ENCODE data around the gene FAM20A. TPM values are rescaled to one million over a fixed set of nuclear protein-coding genes. Genes with fewer than 3 reads are reported as not detected.

Gene FAM20A
- total and polyA plus RNA-seq, 2 of the 8 experiments (the other 6 are each of a cell fraction or from before 2014, with no cell fraction given): 3.6 to 11.9 TPM

DNA sequence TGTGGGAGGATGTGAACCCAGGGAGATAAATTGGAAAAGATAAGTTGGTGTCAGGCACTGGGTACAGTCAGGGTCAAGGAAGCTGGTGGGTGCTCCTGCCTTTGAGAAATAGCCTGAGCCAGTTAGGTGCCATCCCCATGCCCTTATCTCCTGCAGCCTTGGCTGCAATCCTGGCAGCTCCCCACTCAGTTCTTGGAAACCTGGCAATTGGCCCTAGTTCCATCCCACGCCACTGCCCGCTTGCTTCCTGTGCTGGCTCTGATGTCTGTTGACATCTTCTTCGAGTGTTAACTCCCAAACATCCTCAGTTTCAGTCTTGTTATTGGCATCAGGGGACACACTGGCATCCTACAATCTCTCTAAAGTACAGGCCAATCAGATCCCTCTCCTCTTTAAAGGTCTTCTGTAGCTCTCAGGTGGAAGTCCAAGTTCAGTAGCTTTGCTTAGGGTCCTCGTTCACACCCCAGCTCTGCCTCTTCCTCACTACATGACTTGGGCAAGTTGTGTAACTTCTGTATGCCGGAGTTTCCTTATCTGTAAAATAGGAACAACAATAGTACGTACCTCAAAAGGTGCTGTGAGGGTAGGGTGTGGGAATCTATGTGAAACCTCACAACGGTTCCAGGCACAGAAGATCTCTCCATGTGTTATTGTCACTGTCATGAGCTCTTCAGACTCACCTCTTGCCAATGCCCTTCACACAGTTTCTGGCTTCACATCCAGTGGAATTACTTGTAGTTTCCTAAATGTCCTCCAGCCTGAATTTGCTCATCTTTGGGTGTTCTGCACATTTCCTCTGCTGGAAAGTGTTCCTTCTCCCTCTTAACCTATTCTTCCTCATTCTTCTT, 102.5 kb downstream of the FAM20A start (continued):
- TF ChIP-seq CBX5 (IDR thresholded peaks at IDR 0.05; ENCODE audit: low read depth, low read length): no peak
- TF ChIP-seq, protein P1, sequence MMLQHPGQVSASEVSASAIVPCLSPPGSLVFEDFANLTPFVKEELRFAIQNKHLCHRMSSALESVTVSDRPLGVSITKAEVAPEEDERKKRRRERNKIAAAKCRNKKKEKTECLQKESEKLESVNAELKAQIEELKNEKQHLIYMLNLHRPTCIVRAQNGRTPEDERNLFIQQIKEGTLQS (IDR thresholded peaks at IDR 0.05; ENCODE audit: insufficient read depth, low read depth, low read length): no peak
- TF ChIP-seq SP2 (IDR thresholded peaks at IDR 0.05; ENCODE audit: low read length): no peak
- no peak for TF ChIP-seq GABPA (IDR thresholded peaks at IDR 0.05; ENCODE audit: borderline replicate concordance, insufficient read depth, low read length)
- no peak for TF ChIP-seq TAF1 (IDR thresholded peaks at IDR 0.05; ENCODE audit: low read depth, low read length)
